CD4-positive, CD25-positive, alpha-beta regulatory T cell (primary cell): ENCODE measurements around the gene CCL15. TPM values are rescaled to one million over a fixed set of nuclear protein-coding genes. Genes with fewer than 3 reads are reported as not detected.

Experiments
- ATAC-seq, 2 donors: fragments of 150-1000 bp; cut with Tn5 transposase; one replicate each; pipeline ENCODE4 v1.10.0; 2021; ENCODE audit warnings: low read depth in 2 of 2, moderate number of reproducible peaks in 2 of 2, moderate library complexity in 1 of 2
- DNase-seq, 3 donors: peaks; one replicate each; pipeline versions ENCODE4 v3.0.0 to v3.0.0-alpha.2; 2012 to 2022; ENCODE audit warnings: mixed read lengths in 1 of 3
- H3K27ac ChIP-seq: one replicate; pipeline ENCODE4 v1.7.0; 2013; ENCODE audit warnings: mild to moderate bottlenecking, low read length; ENCODE audit not compliant: insufficient read depth, poor library complexity, severe bottlenecking
- H3K27me3 ChIP-seq: one replicate; pipeline ENCODE4 v1.7.0; 2013; ENCODE audit warnings: low read length; ENCODE audit not compliant: control insufficient read depth, insufficient read depth
- H3K36me3 ChIP-seq: one replicate; pipeline ENCODE4 v1.7.0; 2013; ENCODE audit warnings: mild to moderate bottlenecking, low read length, moderate library complexity; ENCODE audit not compliant: control insufficient read depth, insufficient read depth
- H3K4me1 ChIP-seq: 2 replicates; pipeline ENCODE4 v1.7.0; 2013; ENCODE audit warnings: mild to moderate bottlenecking, low read length; ENCODE audit not compliant: insufficient read depth, control insufficient read depth, poor library complexity, severe bottlenecking
- H3K4me3 ChIP-seq: one replicate; pipeline ENCODE4 v1.7.0; 2013; ENCODE audit warnings: low read depth, mild to moderate bottlenecking, low read length, moderate library complexity
- H3K9me3 ChIP-seq, 2 experiments: 1 replicate in 1 of 2; 2 replicates in 1 of 2; pipeline ENCODE4 v1.7.0; 2013; ENCODE audit warnings: low read length in 2 of 2, mild to moderate bottlenecking in 1 of 2, moderate library complexity in 1 of 2; ENCODE audit not compliant: control insufficient read depth in 2 of 2
- H3K27ac Mint-ChIP-seq, 3 donors: one replicate each; pipeline ENCODE4 v1.8.0; 2020 to 2022; ENCODE audit warnings: mild to moderate bottlenecking in 3 of 3, mixed read lengths in 3 of 3, moderate library complexity in 2 of 3
- H3K27me3 Mint-ChIP-seq: one replicate; pipeline ENCODE4 v1.8.0; 2022; ENCODE audit warnings: mild to moderate bottlenecking, mixed read lengths
- H3K36me3 Mint-ChIP-seq: one replicate; pipeline ENCODE4 v1.8.0; 2020; ENCODE audit warnings: mixed read lengths
- H3K4me1 Mint-ChIP-seq, 4 donors: one replicate each; pipeline ENCODE4 v1.8.0; 2020 to 2022; ENCODE audit warnings: mixed read lengths in 4 of 4, mild to moderate bottlenecking in 1 of 4
- H3K4me3 Mint-ChIP-seq, 4 donors: one replicate each; pipeline ENCODE4 v1.8.0; 2020 to 2022; ENCODE audit warnings: mild to moderate bottlenecking in 4 of 4, mixed read lengths in 4 of 4, moderate library complexity in 3 of 4
- H3K9me3 Mint-ChIP-seq, 7 donors: one replicate each; pipeline ENCODE4 v1.8.0; 2020 to 2022; ENCODE audit warnings: mixed read lengths in 7 of 7, mild to moderate bottlenecking in 3 of 7, moderate library complexity in 2 of 7
- polyA plus RNA-seq, 4 donors: library from polyadenylated mRNA; unstranded; fragments of 300-500 nt; fragmentation: Illumina TruSeq; gene quantifications; one replicate each; pipeline ENCODE4 v1.2.3, GENCODE V29; 2021
- total RNA-seq: library from RNA; stranded (reverse); gene quantifications from one replicate; pipeline ENCODE4 v1.2.3, GENCODE V29; 2022

The CCL15 gene
- total and polyA plus RNA-seq, 5 donors from 2014 or later: not detected

GRCh38 chr17:36008998-36009665 lies 7.8 kb upstream of the CCL15 start:
- ATAC-seq: no peak
- H3K4me3 Mint-ChIP-seq: no peak overlapping the region

GRCh38 chr17:36004594-36005108 lies 3.3 kb upstream of the CCL15 start:
- H3K27me3 Mint-ChIP-seq: peaks cover 12% of the 10 kb centered on the region
- Histone ChIP-seq H3K9me3 (no peaks in the 10 kb centered on the region), H3K4me3 (no peak overlapping the region), H3K27me3 (no peaks in the 10 kb centered on the region), H3K4me1 (no peaks in the 10 kb centered on the region), H3K27ac (no peak overlapping the region), H3K36me3 (no peaks in the 10 kb centered on the region)
- no peaks in the 10 kb centered on the region for H3K36me3 Mint-ChIP-seq
- DNase-seq: no peak
- ATAC-seq: no peak
- no peak overlapping the region for H3K4me3 Mint-ChIP-seq
- H3K9me3 Mint-ChIP-seq: peaks cover 0 to 7% (median 0%) of the 10 kb centered on the region in 7 donors
- peaks cover 0 to 3% (median 2%) of the 10 kb centered on the region in 4 donors for H3K4me1 Mint-ChIP-seq
- H3K27ac Mint-ChIP-seq: no peak overlapping the region

More at GRCh38 chr17:36008998-36009665, 7.8 kb upstream of the CCL15 start:
- Histone ChIP-seq H3K36me3 (no peaks in the 10 kb centered on the region), H3K4me3 (no peak overlapping the region), H3K27ac (no peak overlapping the region), H3K27me3 (no peaks in the 10 kb centered on the region), H3K9me3 (no peaks in the 10 kb centered on the region), H3K4me1 (no peaks in the 10 kb centered on the region)
- peaks cover 24% of the 10 kb centered on the region for H3K27me3 Mint-ChIP-seq
- no peak overlapping the region for H3K27ac Mint-ChIP-seq
- no peak for DNase-seq
- peaks cover 0 to 3% (median 2%) of the 10 kb centered on the region in 4 donors for H3K4me1 Mint-ChIP-seq
- H3K36me3 Mint-ChIP-seq: no peaks in the 10 kb centered on the region
- peaks cover 0 to 9% (median 2%) of the 10 kb centered on the region in 7 donors for H3K9me3 Mint-ChIP-seq

- Histone ChIP-seq H3K27ac (no peak overlapping the region), H3K36me3 (no peaks in the 10 kb centered on the region), H3K27me3 (no peaks in the 10 kb centered on the region), H3K9me3 (no peaks in the 10 kb centered on the region), H3K4me1 (no peaks in the 10 kb centered on the region), H3K4me3 (no peak overlapping the region)
- Mint-ChIP-seq H3K4me1 (peaks cover 0 to 3% (median 2%) of the 10 kb centered on the region in 4 donors), H3K27me3 (peaks cover 18% of the 10 kb centered on the region), H3K9me3 (peaks cover 0 to 4% (median 0%) of the 10 kb centered on the region in 7 donors), H3K36me3 (no peaks in the 10 kb centered on the region), H3K4me3 (no peak overlapping the region), H3K27ac (no peak overlapping the region)
- ATAC-seq (no peak), DNase-seq (no peak)
Measured at GRCh38 chr17:36002631-36003030, 1.3 kb upstream of the CCL15 start.

DNA sequence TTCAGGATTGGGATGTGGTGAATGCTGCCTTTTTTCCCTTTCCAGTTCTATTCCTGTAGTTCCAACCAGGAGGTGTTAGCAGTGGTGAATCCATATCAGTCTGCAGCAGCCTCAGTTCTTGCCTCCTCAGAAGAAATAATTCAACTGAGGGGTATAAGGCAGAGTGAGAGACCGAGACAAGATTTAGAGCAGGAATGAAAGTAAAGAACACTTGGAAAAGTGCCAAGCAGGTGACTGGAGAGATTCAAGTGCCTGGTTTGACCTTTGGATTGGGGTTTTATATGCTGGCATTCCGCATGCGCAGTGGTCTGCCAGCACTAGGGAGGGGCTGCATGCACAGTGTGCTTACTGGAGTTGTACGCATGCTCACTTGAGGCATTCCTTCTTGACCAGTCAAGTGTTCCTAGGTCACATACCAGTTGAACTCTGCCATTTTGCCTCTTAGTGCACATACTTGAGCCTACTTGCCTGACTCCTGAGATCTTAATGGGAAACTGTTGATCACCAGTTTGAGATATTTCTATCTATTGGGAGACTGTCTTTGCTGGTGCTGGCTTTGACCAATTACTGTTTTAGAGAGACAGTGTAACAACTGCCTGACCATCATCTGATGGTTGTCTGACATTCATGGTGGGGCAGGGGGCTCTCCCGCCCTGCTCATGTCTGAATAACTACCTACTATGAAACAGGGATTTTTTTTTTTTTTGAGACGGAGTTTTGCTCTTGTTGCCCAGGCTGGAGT lies 680 bp upstream of the CCL15 start:
- Mint-ChIP-seq H3K27ac (no peak overlapping the region), H3K36me3 (no peaks in the 10 kb centered on the region), H3K9me3 (peaks cover 0 to 4% (median 0%) of the 10 kb centered on the region in 7 donors), H3K4me1 (peaks cover 0 to 3% (median 2%) of the 10 kb centered on the region in 4 donors), H3K27me3 (peaks cover 18% of the 10 kb centered on the region), H3K4me3 (no peak overlapping the region)
- no peak overlapping the region for H3K27ac ChIP-seq
- H3K9me3 ChIP-seq: no peaks in the 10 kb centered on the region
- H3K27me3 ChIP-seq: no peaks in the 10 kb centered on the region
- ATAC-seq: no peak
- H3K4me1 ChIP-seq: no peaks in the 10 kb centered on the region
- no peak for DNase-seq
- H3K36me3 ChIP-seq: no peaks in the 10 kb centered on the region
- no peak overlapping the region for H3K4me3 ChIP-seq

- peaks cover 0 to 4% (median 0%) of the 10 kb centered on the region in 7 donors for H3K9me3 Mint-ChIP-seq
- Histone ChIP-seq H3K4me3 (no peak overlapping the region), H3K36me3 (no peaks in the 10 kb centered on the region), H3K27me3 (no peaks in the 10 kb centered on the region), H3K4me1 (no peaks in the 10 kb centered on the region), H3K9me3 (no peaks in the 10 kb centered on the region), H3K27ac (no peak overlapping the region)
- no peak overlapping the region for H3K4me3 Mint-ChIP-seq
- H3K27ac Mint-ChIP-seq: peak overlapping the region in 1 of 3 donors; percentile 56
- DNase-seq (no peak), ATAC-seq (no peak)
- H3K27me3 Mint-ChIP-seq: peaks cover 21% of the 10 kb centered on the region
- H3K36me3 Mint-ChIP-seq: no peaks in the 10 kb centered on the region
- H3K4me1 Mint-ChIP-seq: peaks cover 0 to 3% (median 2%) of the 10 kb centered on the region in 4 donors
Measured at GRCh38 chr17:36000732-36001109, 632 bp downstream of the CCL15 start.

DNA sequence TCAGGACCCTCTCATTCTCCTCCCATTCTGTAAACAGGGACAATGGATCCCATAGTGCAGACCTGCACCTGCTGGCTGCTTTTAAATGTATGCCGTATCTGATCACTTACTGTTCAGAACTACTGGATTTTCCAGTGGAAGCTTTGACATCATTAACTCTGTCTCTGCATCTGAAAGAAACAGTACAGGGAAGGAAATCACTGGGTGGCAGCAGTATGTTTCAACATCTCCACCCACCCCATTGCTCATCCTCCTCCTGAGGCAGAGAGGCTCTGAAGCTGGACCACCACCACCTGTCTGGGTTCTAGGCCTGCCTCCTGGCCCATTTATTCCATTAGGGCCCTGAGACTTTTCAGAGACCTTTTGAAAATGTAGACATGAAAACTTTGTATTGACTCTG lies 2.6 kb downstream of the CCL15 start:
- no peak for DNase-seq
- H3K4me3 Mint-ChIP-seq: no peak overlapping the region
- peaks cover 20% of the 10 kb centered on the region for H3K27me3 Mint-ChIP-seq
- peaks cover 0 to 2% (median 0%) of the 10 kb centered on the region in 7 donors for H3K9me3 Mint-ChIP-seq
- Histone ChIP-seq H3K4me3 (no peak overlapping the region), H3K4me1 (no peaks in the 10 kb centered on the region), H3K9me3 (no peaks in the 10 kb centered on the region), H3K36me3 (no peaks in the 10 kb centered on the region), H3K27ac (no peak overlapping the region), H3K27me3 (peaks cover 8% of the 10 kb centered on the region)
- no peak for ATAC-seq
- no peaks in the 10 kb centered on the region for H3K36me3 Mint-ChIP-seq
- no peaks in the 10 kb centered on the region for H3K4me1 Mint-ChIP-seq
- no peak overlapping the region for H3K27ac Mint-ChIP-seq

GRCh38 chr17:35998018-35998545 lies 3.3 kb downstream of the CCL15 start:
- no peak overlapping the region for H3K27ac ChIP-seq
- Mint-ChIP-seq H3K27me3 (peaks cover 25% of the 10 kb centered on the region), H3K27ac (no peak overlapping the region), H3K36me3 (no peaks in the 10 kb centered on the region), H3K9me3 (peaks cover 0 to 2% (median 0%) of the 10 kb centered on the region in 7 donors), H3K4me1 (no peaks in the 10 kb centered on the region), H3K4me3 (no peak overlapping the region)
- no peak for ATAC-seq
- no peak for DNase-seq
- peaks cover 8% of the 10 kb centered on the region for H3K27me3 ChIP-seq
- H3K4me3 ChIP-seq: no peak overlapping the region
- H3K36me3 ChIP-seq: no peaks in the 10 kb centered on the region
- no peaks in the 10 kb centered on the region for H3K4me1 ChIP-seq
- no peaks in the 10 kb centered on the region for H3K9me3 ChIP-seq
